NCI-H2196 (cell line): ENCODE data around the gene TSHZ2.

Source experiments
- DNase-seq: peaks from one replicate; lab custom pipeline; 2025; ENCODE audit not compliant: unreplicated experiment; lab: John Stamatoyannopoulos, UW

The TSHZ2 gene

GRCh38 chr20:53190225-53190624 lies 218.1 kb downstream of the TSHZ2 start:
- no peak for DNase-seq

GRCh38 chr20:53191957-53192356 lies 219.8 kb downstream of the TSHZ2 start:
- DNase-seq = no peak

GRCh38 chr20:53194306-53195290 lies 222.4 kb downstream of the TSHZ2 start:
- no peak for DNase-seq

GRCh38 chr20:53195876-53196610 lies 223.9 kb downstream of the TSHZ2 start:
- DNase-seq = no peak

- no peak for DNase-seq
These were observed 229.4 kb downstream of the TSHZ2 start for GRCh38 chr20:53201588-53201987.

GRCh38 chr20:53202777-53203176 lies 230.6 kb downstream of the TSHZ2 start:
- peak; percentile 16 for DNase-seq

- DNase-seq = no peak
These were observed 232.9 kb downstream of the TSHZ2 start for GRCh38 chr20:53205046-53205445.

GRCh38 chr20:53208110-53208832 lies 236.1 kb downstream of the TSHZ2 start:
- DNase-seq = no peak

GRCh38 chr20:53210041-53210440 lies 237.9 kb downstream of the TSHZ2 start:
- DNase-seq = no peak

GRCh38 chr20:53210931-53211330 lies 238.8 kb downstream of the TSHZ2 start:
- DNase-seq = no peak

GRCh38 chr20:53212018-53212417 lies 239.9 kb downstream of the TSHZ2 start:
- DNase-seq = no peak

GRCh38 chr20:53214392-53214791 lies 242.2 kb downstream of the TSHZ2 start:
- no peak for DNase-seq

GRCh38 chr20:53215166-53215565 lies 243.0 kb downstream of the TSHZ2 start:
- peak; percentile 22 for DNase-seq

- no peak for DNase-seq
These were observed 244.3 kb downstream of the TSHZ2 start for GRCh38 chr20:53216478-53216855.

GRCh38 chr20:53216856-53217576 lies 244.9 kb downstream of the TSHZ2 start:
- peak; percentile 82 for DNase-seq

GRCh38 chr20:53220482-53221307 lies 248.5 kb downstream of the TSHZ2 start:
- no peak for DNase-seq

GRCh38 chr20:53221731-53222130 lies 249.6 kb downstream of the TSHZ2 start:
- no peak for DNase-seq

GRCh38 chr20:53222416-53222815 lies 250.3 kb downstream of the TSHZ2 start:
- DNase-seq = no peak

GRCh38 chr20:53222932-53223331 lies 250.8 kb downstream of the TSHZ2 start:
- no peak for DNase-seq

- no peak for DNase-seq
These were observed 251.5 kb downstream of the TSHZ2 start for GRCh38 chr20:53223626-53224172.
